Caco-2 (cell line): Measurements from ENCODE around the gene HDGFL2. TPM values are rescaled to one million over a fixed set of nuclear protein-coding genes. Genes with fewer than 3 reads are reported as not detected.

ENCODE experiments used
- BruUV-seq: library from RNA; stranded (reverse); fragments of 400-500 nt; replicated peaks from 2 replicates; lab custom pipeline; 2021; lab: Mats Ljungman, UMichigan
- CTCF ChIA-PET: fragments of 300-600 bp; sonication (Branson Sonifier 250); formaldehyde crosslinking; loops from one replicate; lab custom pipeline; 2022; ENCODE audit warnings: antibody characterized with exemption; lab: Charles Lee
- POLR2A ChIA-PET: fragments of 300-600 bp; sonication (Branson Sonifier 250); formaldehyde crosslinking; loops from one replicate; lab custom pipeline; 2022; ENCODE audit warnings: antibody characterized with exemption; lab: Charles Lee
- DNase-seq, 2 experiments: peaks; one replicate each; pipeline versions ENCODE4 v3.0.0 to v3.0.0-alpha.2; 2020 to 2022
- H3K27me3 ChIP-seq: replicated peaks from 2 replicates; pipeline ENCODE4 v1.6.0; 2011; ENCODE audit warnings: low read length; ENCODE audit not compliant: control insufficient read depth, insufficient read depth
- H3K36me3 ChIP-seq: 2 replicates; pipeline ENCODE4 v1.5.1; 2011; ENCODE audit warnings: low read length; ENCODE audit not compliant: control insufficient read depth, insufficient read depth
- H3K4me1 ChIP-seq: fragments of 250-450 bp; sonication (Bioruptor Pico); 2 replicates; pipeline ENCODE4 v1.5.1; 2020; ENCODE audit warnings: mild to moderate bottlenecking
- H3K4me3 ChIP-seq: 2 replicates; pipeline ENCODE4 v1.5.1; 2011; ENCODE audit warnings: low read depth, mild to moderate bottlenecking, control low read depth, low read length
- H3K9me3 ChIP-seq: fragments of 250-450 bp; sonication (Bioruptor Pico); 2 replicates; pipeline ENCODE4 v1.5.1; 2020; ENCODE audit warnings: mild to moderate bottlenecking, moderate library complexity
- H3K27ac Mint-ChIP-seq: one replicate; pipeline ENCODE4 v1.8.0; 2022; ENCODE audit warnings: mixed read lengths; ENCODE audit not compliant: unreplicated experiment
- H3K27me3 Mint-ChIP-seq: one replicate; pipeline ENCODE4 v1.8.0; 2022; ENCODE audit warnings: mixed read lengths; ENCODE audit not compliant: insufficient read depth, unreplicated experiment
- H3K36me3 Mint-ChIP-seq: one replicate; pipeline ENCODE4 v1.8.0; 2022; ENCODE audit warnings: mild to moderate bottlenecking, mixed read lengths; ENCODE audit not compliant: insufficient read depth, unreplicated experiment
- H3K4me1 Mint-ChIP-seq: one replicate; pipeline ENCODE4 v1.8.0; 2022; ENCODE audit warnings: low read depth, mixed read lengths; ENCODE audit not compliant: unreplicated experiment
- H3K4me3 Mint-ChIP-seq: one replicate; pipeline ENCODE4 v1.8.0; 2022; ENCODE audit warnings: mild to moderate bottlenecking, moderate library complexity, mixed read lengths; ENCODE audit not compliant: unreplicated experiment
- H3K9me3 Mint-ChIP-seq: one replicate; pipeline ENCODE4 v1.8.0; 2022; ENCODE audit warnings: mixed read lengths; ENCODE audit not compliant: unreplicated experiment
- CTCF ChIP-seq, 2 experiments: fragments of 200-600 bp in 1 of 2; IDR thresholded peaks; 1 replicate in 1 of 2; 2 replicates in 1 of 2; pipeline versions ENCODE4 v1.5.1 to v1.8.0; 2011 to 2022; ENCODE audit warnings: antibody characterized with exemption in 1 of 2, control low read depth in 1 of 2, inconsistent platforms in 1 of 2, low read depth in 1 of 2, low read length in 1 of 2, mild to moderate bottlenecking in 1 of 2, moderate library complexity in 1 of 2; ENCODE audit not compliant: insufficient read depth in 1 of 2, severe bottlenecking in 1 of 2, unreplicated experiment in 1 of 2
- intact Hi-C: fragments of 100-400 bp; cut with micrococcal nuclease; formaldehyde crosslinking; loops from one replicate; pipeline ENCODE4 v1.10.0; 2022; ENCODE audit not compliant: unreplicated experiment
- total RNA-seq: library from RNA; stranded (reverse); gene quantifications from 2 replicates; pipeline ENCODE4 v1.2.3, GENCODE V29; 2022

Gene HDGFL2
- total RNA-seq, 1 experiment from 2014 or later = 70.8 TPM

- Histone ChIP-seq H3K9me3 (no peaks in the 10 kb centered on the region), H3K36me3 (peaks cover 1% of the 10 kb centered on the region; the same call in 1 of the 2 replicates), H3K4me1 (no peaks in the 10 kb centered on the region), H3K27me3 (no peaks in the 10 kb centered on the region), H3K4me3 (no peak overlapping the region)
- Mint-ChIP-seq H3K4me1 (no peaks in the 10 kb centered on the region), H3K27ac (peak overlapping the region; percentile 55), H3K27me3 (no peaks in the 10 kb centered on the region), H3K9me3 (no peaks in the 10 kb centered on the region), H3K4me3 (no peak overlapping the region), H3K36me3 (peaks cover 83% of the 10 kb centered on the region)
- ChIA-PET POLR2A (no interaction called here), CTCF (no interaction called here)
- DNase-seq = no peak
- BruUV-seq = no TSS peak
- intact Hi-C loops = no loop called here
- no peak for TF ChIP-seq CTCF (IDR thresholded peaks at IDR 0.05; ENCODE audit: insufficient read depth in 1 of 2, low read depth in 1 of 2, low read length in 1 of 2, severe bottlenecking in 1 of 2, unreplicated experiment in 1 of 2)
Measured at GRCh38 chr19:4445963-4446703, 26.0 kb upstream of the HDGFL2 start.

GRCh38 chr19:4446704-4447200 lies 25.3 kb upstream of the HDGFL2 start:
- Histone ChIP-seq H3K9me3 (no peaks in the 10 kb centered on the region), H3K4me3 (no peak overlapping the region), H3K4me1 (no peaks in the 10 kb centered on the region), H3K27me3 (no peaks in the 10 kb centered on the region), H3K36me3 (peaks cover 1% of the 10 kb centered on the region; the same call in 1 of the 2 replicates)
- Mint-ChIP-seq H3K9me3 (no peaks in the 10 kb centered on the region), H3K27me3 (no peaks in the 10 kb centered on the region), H3K36me3 (peaks cover 85% of the 10 kb centered on the region), H3K4me3 (no peak overlapping the region), H3K4me1 (no peaks in the 10 kb centered on the region), H3K27ac (peak overlapping the region; percentile 55)
- intact Hi-C loops = no loop called here
- DNase-seq = no peak
- BruUV-seq = no TSS peak
- ChIA-PET POLR2A (no interaction called here), CTCF (no interaction called here)
- no peak for TF ChIP-seq CTCF (IDR thresholded peaks at IDR 0.05; ENCODE audit: insufficient read depth in 1 of 2, low read depth in 1 of 2, low read length in 1 of 2, severe bottlenecking in 1 of 2, unreplicated experiment in 1 of 2)

- no peaks in the 10 kb centered on the region for H3K27me3 Mint-ChIP-seq
- no peak overlapping the region for H3K4me3 Mint-ChIP-seq
- intact Hi-C loops = no loop called here
- TF ChIP-seq CTCF (IDR thresholded peaks at IDR 0.05; ENCODE audit: insufficient read depth in 1 of 2, low read depth in 1 of 2, low read length in 1 of 2, severe bottlenecking in 1 of 2, unreplicated experiment in 1 of 2) = no peak
- peaks cover 89% of the 10 kb centered on the region for H3K36me3 Mint-ChIP-seq
- H3K36me3 ChIP-seq = peaks cover 2% of the 10 kb centered on the region
- no peaks in the 10 kb centered on the region for H3K9me3 Mint-ChIP-seq
- H3K9me3 ChIP-seq = no peaks in the 10 kb centered on the region
- BruUV-seq = no TSS peak
- DNase-seq = no peak
- H3K4me1 ChIP-seq = no peaks in the 10 kb centered on the region
- no peaks in the 10 kb centered on the region for H3K27me3 ChIP-seq
- H3K4me1 Mint-ChIP-seq = no peaks in the 10 kb centered on the region
- H3K27ac Mint-ChIP-seq = no peak overlapping the region
- CTCF ChIA-PET = no interaction called here
- POLR2A ChIA-PET = no interaction called here
- no peak overlapping the region for H3K4me3 ChIP-seq
Measured at GRCh38 chr19:4447327-4448146, 24.6 kb upstream of the HDGFL2 start.
